Psoas muscle (tissue), 8 donors: ENCODE data around the gene TMEM175. TPM values are rescaled to one million over a fixed set of nuclear protein-coding genes. Genes with fewer than 3 reads are reported as not detected.
A peak's percentile ranks its signal among the peaks of the same experiment; 100 is the strongest.

ENCODE experiments used
- ATAC-seq, 4 donors: fragments of 200-7000 bp; cut with Tn5 transposase; one replicate each; pipeline ENCODE4 v1.9.1; 2020; ENCODE audit warnings: moderate library complexity in 3 of 4, mild to moderate bottlenecking in 2 of 4
- DNase-seq, 2 donors: peaks; one replicate each; pipeline ENCODE4 v3.0.0-alpha.2; 2020
- H3K27ac ChIP-seq: fragments of 200-600 bp; one replicate; pipeline ENCODE4 v1.8.0; 2022
- H3K27me3 ChIP-seq, 3 donors: fragments of 200-600 bp in 1 of 3; one replicate each; pipeline versions ENCODE4 v1.6.1 to v1.8.0; 2013 to 2022; ENCODE audit warnings: low read length in 2 of 3, mild to moderate bottlenecking in 2 of 3, moderate library complexity in 1 of 3; ENCODE audit not compliant: insufficient read depth in 3 of 3
- H3K36me3 ChIP-seq, 2 donors: fragments of 200-600 bp in 1 of 2; one replicate each; pipeline versions ENCODE4 v1.6.1 to v1.8.0; 2013 to 2022; ENCODE audit warnings: low read depth in 1 of 2, mild to moderate bottlenecking in 1 of 2, moderate library complexity in 1 of 2; ENCODE audit not compliant: insufficient read depth in 1 of 2
- H3K4me1 ChIP-seq: fragments of 200-600 bp; one replicate; pipeline ENCODE4 v1.8.0; 2022
- H3K4me3 ChIP-seq: fragments of 200-600 bp; one replicate; pipeline ENCODE4 v1.8.0; 2022; ENCODE audit warnings: mild to moderate bottlenecking
- H3K9me3 ChIP-seq: fragments of 200-600 bp; one replicate; pipeline ENCODE4 v1.8.0; 2022
- CTCF ChIP-seq: fragments of 200-600 bp; IDR thresholded peaks from one replicate; pipeline ENCODE4 v1.8.0; 2022; ENCODE audit warnings: antibody characterized with exemption
- WGBS, 3 donors: extraction: QIAGEN DNeasy Blood & Tissue Kit; methylation state at CpG; one replicate each; pipeline versions ENCODE4 v1.1.6 to v1.1.7; 2013; 5-methylcytosine and 5-hydroxymethylcytosine counted together
- intact Hi-C, 2 donors: fragments of 100-400 bp; cut with DNase I; formaldehyde crosslinking; loops; one replicate each; pipeline versions ENCODE4 v1.11.0 to v1.14.2; 2022
- polyA plus RNA-seq, 3 donors: library from polyadenylated mRNA; stranded (reverse); fragments of 200-250 nt; gene quantifications; one replicate each; pipeline ENCODE4 v1.2.3, GENCODE V29; 2013
- total RNA-seq, 4 donors: library from RNA; stranded (reverse); fragmentation: NEBNext Ultra II Directional in 2 of 4; extraction: Animal tissue kit (Norgen Biotek cat#: 25700) in 2 of 4; gene quantifications; one replicate each; pipeline versions ENCODE4 v1.2.1 to v1.2.4, GENCODE V29; 2021 to 2023
- donor health status: healthy with polysubstance abuse.
- donor health status: DM: no; HTN: no; CAD: no; lungs with moderate emphysema.
- donor health status: Bipolar disorder and iron deficiency.
- donor health status: healthy.
- donor health status: DM: yes; HTN: yes; CAD: no.
- donor health status: DM: no; HTN: no; CAD: no.
- donor health status: DM: no; HTN: no; CAD: no.
- donor health status: DM: yes; HTN: yes; CAD: no.

TMEM175 gene
- total and polyA plus RNA-seq, 7 donors: 8.7 to 23.9 (median 14.3) TPM

- H3K27me3 ChIP-seq: peaks cover 0 to 8% (median 0%) of the 10 kb centered on the region in 3 donors
- no peak for TF ChIP-seq CTCF
- H3K36me3 ChIP-seq: peaks cover 2 to 32% of the 10 kb centered on the region in 2 donors
- no peak for ATAC-seq
- intact Hi-C loops: no loop called here
- no peak overlapping the region for H3K4me3 ChIP-seq
- no peaks in the 10 kb centered on the region for H3K4me1 ChIP-seq
- H3K27ac ChIP-seq: no peak overlapping the region
- DNase-seq: peak in 1 of 2 donors; percentile 39
- WGBS, 3 donors: 86 to 88% (median 87%) methylated on average over 20 to 23 of the region's 23 CpGs
- H3K9me3 ChIP-seq: no peaks in the 10 kb centered on the region
Measured at GRCh38 chr4:964346-965025, 32.2 kb downstream of the TMEM175 start.

DNA sequence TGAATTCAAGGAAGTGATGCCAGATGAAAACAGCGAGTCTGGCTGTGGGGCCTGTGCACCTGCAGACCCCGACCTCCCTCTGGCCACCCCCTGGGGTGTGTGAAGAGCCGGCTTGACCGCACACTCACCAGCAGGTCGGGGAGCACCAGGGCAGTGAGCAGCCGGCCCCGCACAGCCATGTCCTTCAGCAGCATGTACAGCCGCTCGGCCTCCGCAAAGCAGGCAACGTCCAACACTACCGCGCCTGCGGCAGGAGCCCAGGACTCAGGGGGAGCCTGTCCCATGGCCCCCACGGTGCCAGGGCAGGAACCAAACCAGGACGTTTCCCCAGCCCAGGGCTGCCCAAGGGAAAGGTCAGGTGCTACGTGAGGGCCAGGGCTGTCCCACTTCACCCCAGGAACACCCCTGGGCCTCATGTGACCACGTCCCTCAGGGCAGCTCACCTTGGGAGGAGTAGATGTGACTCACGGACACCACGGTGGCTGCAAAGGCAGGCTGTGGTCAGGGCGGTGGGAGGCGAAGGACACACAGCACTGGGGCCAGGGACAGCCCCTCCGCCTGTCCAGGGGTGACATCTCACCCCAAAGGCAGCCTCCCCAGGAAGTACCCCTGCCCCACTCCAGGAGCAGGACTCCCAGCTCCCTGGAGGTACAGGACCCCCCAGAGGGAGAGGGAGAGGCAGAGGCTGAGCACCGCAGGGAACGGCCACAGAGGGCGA is 32.9 kb downstream of the TMEM175 start:
- intact Hi-C loops: no loop called here
- DNase-seq (peak in 1 of 2 donors; percentile 32), ATAC-seq (no peak)
- Histone ChIP-seq H3K9me3 (no peaks in the 10 kb centered on the region), H3K4me3 (no peak overlapping the region), H3K27ac (no peak overlapping the region), H3K4me1 (no peaks in the 10 kb centered on the region), H3K36me3 (peaks cover 2 to 32% of the 10 kb centered on the region in 2 donors), H3K27me3 (peaks cover 0 to 8% (median 0%) of the 10 kb centered on the region in 3 donors)
- WGBS, 3 donors: 92 to 96% (median 93%) methylated on average over 23 to 26 of the region's 26 CpGs
- no peak for TF ChIP-seq CTCF

DNA sequence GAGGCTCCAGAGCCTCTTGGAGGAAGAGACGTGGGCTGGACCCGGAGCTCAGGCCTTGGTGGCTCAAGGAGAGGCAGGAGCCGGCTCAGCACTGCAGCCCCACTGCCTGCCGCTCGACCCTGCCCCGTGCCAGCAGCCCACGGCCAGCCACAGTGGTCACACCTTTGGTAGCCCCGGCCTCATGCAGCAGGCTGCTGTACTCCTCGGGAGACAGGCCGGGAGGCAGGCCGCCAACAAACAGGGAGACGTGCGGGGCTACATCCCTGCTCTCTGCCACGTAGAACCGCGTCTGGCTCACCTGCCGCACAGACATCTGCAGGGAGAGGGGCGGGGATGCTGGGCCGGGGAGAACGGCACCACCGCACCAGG is 33.5 kb downstream of the TMEM175 start:
- Histone ChIP-seq H3K27ac (no peak overlapping the region), H3K9me3 (no peaks in the 10 kb centered on the region), H3K27me3 (peaks cover 0 to 8% (median 2%) of the 10 kb centered on the region in 3 donors), H3K36me3 (peaks cover 2 to 32% of the 10 kb centered on the region in 2 donors), H3K4me3 (no peak overlapping the region), H3K4me1 (no peaks in the 10 kb centered on the region)
- peak in 1 of 2 donors; percentile 51 for DNase-seq
- intact Hi-C loops: no loop called here
- 86 to 91% (median 91%) methylated on average over 21 of the region's 21 CpGs for WGBS, 3 donors
- no peak for ATAC-seq
- TF ChIP-seq CTCF: no peak

DNA sequence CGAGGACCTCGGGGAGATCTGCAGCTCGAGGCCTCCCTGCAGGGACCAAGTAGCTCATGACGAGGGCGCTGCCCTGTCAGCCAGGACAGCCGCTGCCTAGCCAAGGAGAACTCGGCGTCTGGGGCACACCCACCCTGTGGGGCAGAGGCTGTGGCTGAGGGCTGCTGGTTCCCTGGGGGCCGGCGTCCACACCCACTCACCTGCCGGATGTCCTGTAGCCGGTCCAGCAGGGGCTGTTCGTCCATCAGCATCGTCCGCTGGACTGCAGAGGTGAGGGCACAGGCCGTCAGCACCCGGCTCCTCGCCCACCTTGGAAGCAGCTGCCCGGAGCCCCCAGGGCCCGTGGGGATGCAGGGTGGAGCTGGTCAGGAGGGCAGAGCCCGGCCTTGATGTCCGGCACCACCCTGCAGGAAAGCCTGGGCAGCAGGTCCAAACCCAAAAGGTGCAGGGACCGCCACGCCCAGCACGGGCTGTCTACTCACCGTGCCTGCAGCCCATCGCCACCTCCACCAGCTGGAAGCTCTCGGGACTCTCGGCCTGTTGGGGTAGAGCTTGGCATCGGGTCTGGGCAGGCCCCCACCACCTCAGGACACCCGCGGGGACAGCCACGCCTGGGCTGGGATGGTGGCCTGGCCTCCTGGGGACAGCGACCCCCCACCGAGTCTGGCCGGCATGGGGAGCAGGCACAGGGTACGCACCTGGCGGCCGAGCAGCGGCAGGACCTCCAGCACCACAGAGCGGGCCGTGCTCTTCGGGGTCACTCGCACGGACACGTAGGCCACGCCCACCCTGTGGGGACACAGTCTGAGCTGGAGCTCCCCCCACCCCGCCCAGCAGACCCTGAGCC is 34.2 kb downstream of the TMEM175 start:
- ATAC-seq: no peak
- WGBS, 3 donors: 88 to 89% (median 89%) methylated on average over 33 to 48 of the region's 48 CpGs
- Histone ChIP-seq H3K4me3 (no peak overlapping the region), H3K27ac (no peak overlapping the region), H3K36me3 (peaks cover 2 to 30% of the 10 kb centered on the region in 2 donors), H3K27me3 (peaks cover 0 to 8% (median 2%) of the 10 kb centered on the region in 3 donors), H3K9me3 (no peaks in the 10 kb centered on the region), H3K4me1 (peaks cover 4% of the 10 kb centered on the region)
- intact Hi-C loops: no loop called here
- TF ChIP-seq CTCF: no peak
- peak in 1 of 2 donors; percentile 50 for DNase-seq
